Neural progenitor cell (in vitro differentiated cells): ENCODE data around the gene ARL13A.

Experiments used
- CTCF ChIP-seq: fragments of 200-600 bp; sonication (generic); IDR thresholded peaks from 2 replicates; pipeline ENCODE4 v1.5.1; 2017; ENCODE audit warnings: antibody characterized with exemption, mild to moderate bottlenecking
- EZH2 ChIP-seq: fragments of 200-600 bp; sonication (generic); IDR thresholded peaks from 2 replicates; pipeline ENCODE4 v1.6.1; 2017; ENCODE audit warnings: antibody characterized with exemption, mild to moderate bottlenecking, moderate library complexity
- EZH2phosphoT487 ChIP-seq: fragments of 200-600 bp; sonication (generic); IDR thresholded peaks from 2 replicates; pipeline ENCODE4 v1.6.1; 2017; ENCODE audit warnings: antibody characterized with exemption

- no peak for TF ChIP-seq CTCF
- TF ChIP-seq EZH2, result no peak
- TF ChIP-seq EZH2phosphoT487, result no peak
These were observed 33.7 kb upstream of the ARL13A start for GRCh38 chrX:100935767-100936166.
